Measurements from ENCODE around the gene OR4F29.
"Not testable (repeated sequence)": the region's sequence is repeated elsewhere in the genome, so short reads cannot be mapped to it uniquely, and the experiment has no call there.

Gene OR4F29

GRCh38 chr1:451578-451977 is at the start of gene OR4F29:
Gene OR4F29 (minus strand): TSS chr1:451678. CDS start chr1:451678, 0 bp downstream.
- DNase-seq, result not testable (repeated sequence)
